NCI-H1436 treated with DMSO at 0.1 percent for 48 hours (cell line): ENCODE measurements around the gene CGN.
A peak's percentile ranks its signal among the peaks of the same experiment; 100 is the strongest.

Experiments used
- DNase-seq: peaks from one replicate; lab custom pipeline; 2025; lab: John Stamatoyannopoulos, UW

The CGN gene

GRCh38 chr1:151526735-151527525 is 15.7 kb downstream of the CGN start:
- no peak for DNase-seq

- no peak for DNase-seq
Observed at GRCh38 chr1:151529211-151529702, 18.1 kb downstream of the CGN start.

GRCh38 chr1:151529781-151530180 is 18.6 kb downstream of the CGN start:
- no peak for DNase-seq

GRCh38 chr1:151530461-151530860 is 19.3 kb downstream of the CGN start:
- no peak for DNase-seq

GRCh38 chr1:151533870-151534269 is 22.7 kb downstream of the CGN start:
- DNase-seq = no peak

GRCh38 chr1:151534662-151535278 is 23.6 kb downstream of the CGN start:
- no peak for DNase-seq

- DNase-seq = no peak
Observed at GRCh38 chr1:151535326-151536271, 24.4 kb downstream of the CGN start.

- DNase-seq = no peak
Observed at GRCh38 chr1:151536499-151536898, 25.3 kb downstream of the CGN start.

GRCh38 chr1:151537112-151537511 is 25.9 kb downstream of the CGN start:
- DNase-seq = no peak

- DNase-seq = peak; percentile 68
Observed at GRCh38 chr1:151539321-151540020, 28.3 kb downstream of the CGN start.

- peak; percentile 72 for DNase-seq
Observed at GRCh38 chr1:151540021-151540981, 29.1 kb downstream of the CGN start, which contains the start of gene TUFT1. TUFT1 (plus strand) TSS chr1:151540309; CDS start chr1:151540367, 58 bp downstream.

GRCh38 chr1:151540982-151541377 is 29.8 kb downstream of the CGN start:
- no peak for DNase-seq

- no peak for DNase-seq
Observed at GRCh38 chr1:151541752-151542151, 30.6 kb downstream of the CGN start.

GRCh38 chr1:151542710-151543129 is 31.5 kb downstream of the CGN start:
- DNase-seq = no peak

- no peak for DNase-seq
Observed at GRCh38 chr1:151545542-151545941, 34.4 kb downstream of the CGN start.

GRCh38 chr1:151546011-151546925 is 35.1 kb downstream of the CGN start:
- no peak for DNase-seq

- no peak for DNase-seq
Observed at GRCh38 chr1:151547119-151547899, 36.1 kb downstream of the CGN start.

GRCh38 chr1:151547900-151548230 is 36.7 kb downstream of the CGN start:
- no peak for DNase-seq

GRCh38 chr1:151549199-151549598 is 38.0 kb downstream of the CGN start:
- DNase-seq = no peak
